GM21526 (cell line): ENCODE data around the gene MIS18A.
A peak's percentile ranks its signal among the peaks of the same experiment; 100 is the strongest.
"Not testable (repeated sequence)": the region's sequence is repeated elsewhere in the genome, so short reads cannot be mapped to it uniquely, and the experiment has no call there.

Source experiments
- ATAC-seq: cut with Tn5 transposase; IDR thresholded peaks from one replicate; pipeline ENCODE4 v1.9.1; 2021; ENCODE audit warnings: moderate library complexity; ENCODE audit not compliant: unreplicated experiment, low FRiP score

Gene MIS18A

GRCh38 chr21:32278518-32279376 lies at the start of gene MIS18A:
TSS of gene MIS18A (minus strand) at chr21:32279049. CDS start at chr21:32279014, 35 bp downstream.
- ATAC-seq, result peak; percentile 95

- no peak for ATAC-seq
These were observed 49.7 kb upstream of the MIS18A start for GRCh38 chr21:32328595-32328994.

GRCh38 chr21:32325706-32326105 lies 46.9 kb upstream of the MIS18A start:
- ATAC-seq, result no peak

GRCh38 chr21:32322676-32323075 lies 43.8 kb upstream of the MIS18A start:
- ATAC-seq, result no peak

- no peak for ATAC-seq
These were observed 43.3 kb upstream of the MIS18A start for GRCh38 chr21:32322103-32322502.

- ATAC-seq, result no peak
These were observed 42.6 kb upstream of the MIS18A start for GRCh38 chr21:32321480-32321879.

GRCh38 chr21:32320726-32321125 lies 41.9 kb upstream of the MIS18A start:
- ATAC-seq, result no peak

- ATAC-seq, result no peak
These were observed 41.2 kb upstream of the MIS18A start for GRCh38 chr21:32320059-32320458.

- ATAC-seq, result no peak
These were observed 40.2 kb upstream of the MIS18A start for GRCh38 chr21:32319012-32319411.

GRCh38 chr21:32317726-32318125 lies 38.9 kb upstream of the MIS18A start:
- ATAC-seq, result no peak

GRCh38 chr21:32316361-32317215 lies 37.7 kb upstream of the MIS18A start:
- no peak for ATAC-seq

GRCh38 chr21:32315511-32316281 lies 36.8 kb upstream of the MIS18A start:
- ATAC-seq, result no peak

GRCh38 chr21:32314806-32315205 lies 36.0 kb upstream of the MIS18A start:
- no peak for ATAC-seq

- ATAC-seq, result no peak
These were observed 34.1 kb upstream of the MIS18A start for GRCh38 chr21:32312976-32313375.

- no peak for ATAC-seq
These were observed 33.5 kb upstream of the MIS18A start for GRCh38 chr21:32312326-32312725.

GRCh38 chr21:32311621-32312020 lies 32.8 kb upstream of the MIS18A start:
- ATAC-seq, result no peak

- not testable (repeated sequence) for ATAC-seq
These were observed 32.1 kb upstream of the MIS18A start for GRCh38 chr21:32310976-32311375.

- no peak for ATAC-seq
These were observed 31.1 kb upstream of the MIS18A start for GRCh38 chr21:32309906-32310460.

- no peak for ATAC-seq
These were observed 29.8 kb upstream of the MIS18A start for GRCh38 chr21:32308696-32309095.

GRCh38 chr21:32307706-32308105 lies 28.9 kb upstream of the MIS18A start:
- no peak for ATAC-seq
